LoVo (cell line): ENCODE data around the gene UBE3B.

Source experiments
- DNase-seq: peaks from one replicate; pipeline ENCODE4 v3.0.0-alpha.2; 2016; ENCODE audit warnings: low spot score

Gene UBE3B

GRCh38 chr12:109497675-109498074 is 20.2 kb downstream of the UBE3B start:
- DNase-seq = no peak

- no peak for DNase-seq
These were observed 23.2 kb downstream of the UBE3B start for GRCh38 chr12:109500406-109501185.

- DNase-seq = no peak
These were observed 23.9 kb downstream of the UBE3B start for GRCh38 chr12:109501299-109501698.

GRCh38 chr12:109502332-109502731 is 24.9 kb downstream of the UBE3B start:
- no peak for DNase-seq

GRCh38 chr12:109503611-109504010 is 26.2 kb downstream of the UBE3B start:
- DNase-seq = no peak

- no peak for DNase-seq
These were observed 26.6 kb downstream of the UBE3B start for GRCh38 chr12:109504068-109504467.

GRCh38 chr12:109510196-109510595 is 32.8 kb downstream of the UBE3B start:
- no peak for DNase-seq

GRCh38 chr12:109512608-109513007 is 35.2 kb downstream of the UBE3B start:
- no peak for DNase-seq

- no peak for DNase-seq
These were observed 35.6 kb downstream of the UBE3B start for GRCh38 chr12:109513051-109513450.

GRCh38 chr12:109513977-109514376 is 36.5 kb downstream of the UBE3B start:
- DNase-seq = no peak

- DNase-seq = no peak
These were observed 40.2 kb downstream of the UBE3B start for GRCh38 chr12:109517619-109518018.

- peak; percentile 48 for DNase-seq
These were observed 41.6 kb downstream of the UBE3B start for GRCh38 chr12:109518820-109519665.

- no peak for DNase-seq
These were observed 42.4 kb downstream of the UBE3B start for GRCh38 chr12:109519787-109520186.

GRCh38 chr12:109521831-109522230 is 44.4 kb downstream of the UBE3B start:
- DNase-seq = no peak

GRCh38 chr12:109523071-109523470 is 45.6 kb downstream of the UBE3B start:
- no peak for DNase-seq

- no peak for DNase-seq
These were observed 46.1 kb downstream of the UBE3B start for GRCh38 chr12:109523504-109523903.

- DNase-seq = no peak
These were observed 47.2 kb downstream of the UBE3B start for GRCh38 chr12:109524466-109525278.

- no peak for DNase-seq
These were observed 47.8 kb downstream of the UBE3B start for GRCh38 chr12:109525279-109525585.

- DNase-seq = no peak
These were observed 50.2 kb downstream of the UBE3B start for GRCh38 chr12:109527489-109528123.

- no peak for DNase-seq
These were observed 52.5 kb downstream of the UBE3B start for GRCh38 chr12:109529691-109530640.

- no peak for DNase-seq
These were observed 54.0 kb downstream of the UBE3B start for GRCh38 chr12:109531411-109531810.
